Measurements from ENCODE around the gene LGALS1. TPM values are rescaled to one million over a fixed set of nuclear protein-coding genes. Genes with fewer than 3 reads are reported as not detected.
"Not testable (repeated sequence)": the region's sequence is repeated elsewhere in the genome, so short reads cannot be mapped to it uniquely, and the experiment has no call there.

The LGALS1 gene
- total RNA-seq, 2 experiments from 2014 or later = 522 to 663 TPM

GRCh38 chr22:37708580-37709444 is 33.4 kb downstream of the LGALS1 start:
- Mint-ChIP-seq H3K27me3 (no peaks in the 10 kb centered on the region), H3K27ac (no peak overlapping the region), H3K4me3 (no peak overlapping the region), H3K9me3 (ENCODE audit: low read depth) (no peaks in the 10 kb centered on the region), H3K4me1 (no peaks in the 10 kb centered on the region), H3K36me3 (ENCODE audit: low read depth) (peaks cover 5% of the 10 kb centered on the region)
- DNase-seq (no peak), ATAC-seq (no peak)
- intact Hi-C loops (cut with DNase I, micrococcal nuclease) = no loop called here
- POLR2A ChIA-PET = no interaction called here
- CTCF ChIA-PET = no interaction called here

DNA sequence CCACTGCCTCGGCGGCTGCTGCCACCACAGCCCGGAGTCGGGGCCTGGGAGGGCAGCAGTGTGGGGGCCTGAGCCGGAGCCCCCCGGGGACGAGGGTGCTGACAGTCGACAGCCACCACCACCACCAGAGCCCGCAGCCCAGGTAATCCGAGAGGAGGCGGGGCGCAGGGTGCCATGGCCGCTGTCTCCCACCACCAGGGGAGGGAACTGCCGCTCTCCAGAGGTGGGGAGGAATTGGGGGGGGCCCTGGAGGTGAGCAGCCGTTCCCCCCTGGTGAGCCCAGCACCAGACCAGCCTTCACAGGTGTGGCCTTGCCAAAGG is 34.0 kb downstream of the LGALS1 start:
- ATAC-seq (no peak), DNase-seq (no peak)
- H3K4me1 Mint-ChIP-seq = no peaks in the 10 kb centered on the region
- no peaks in the 10 kb centered on the region for H3K27me3 Mint-ChIP-seq
- peaks cover 4% of the 10 kb centered on the region for H3K36me3 Mint-ChIP-seq (ENCODE audit: low read depth)
- no peaks in the 10 kb centered on the region for H3K9me3 Mint-ChIP-seq (ENCODE audit: low read depth)
- H3K27ac Mint-ChIP-seq = no peak overlapping the region
- ChIA-PET POLR2A (interaction anchor here (0.6 kb wide), 1 partner anchor 706 kb away, joined by 3 read pairs; no protein-coding TSS in a partner anchor), CTCF (no interaction called here)
- H3K4me3 Mint-ChIP-seq = no peak overlapping the region
- intact Hi-C loops (cut with DNase I, micrococcal nuclease) = no loop called here

DNA sequence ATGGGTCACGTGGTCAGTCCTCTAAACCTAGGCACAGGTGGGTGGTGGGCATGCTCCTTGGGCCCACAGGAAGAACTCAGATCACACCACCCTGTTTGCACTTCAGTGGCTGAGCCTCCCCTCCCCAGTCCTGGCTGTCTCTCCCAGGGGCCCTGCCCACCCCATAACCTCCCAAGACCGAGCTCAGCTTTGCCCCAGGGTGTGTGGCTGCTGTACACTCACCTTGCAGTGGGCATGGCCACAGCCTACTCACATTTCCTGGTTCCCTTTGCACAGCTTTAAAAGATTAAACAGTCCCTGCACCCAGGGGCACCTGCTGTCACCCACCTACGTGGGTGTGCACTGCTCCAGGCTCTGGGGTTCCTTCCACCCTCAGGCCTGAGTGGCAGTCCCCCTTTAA is 35.2 kb downstream of the LGALS1 start:
- Mint-ChIP-seq H3K36me3 (ENCODE audit: low read depth) (peaks cover 2% of the 10 kb centered on the region), H3K27ac (no peak overlapping the region), H3K4me1 (no peaks in the 10 kb centered on the region), H3K9me3 (ENCODE audit: low read depth) (no peaks in the 10 kb centered on the region), H3K4me3 (no peak overlapping the region), H3K27me3 (no peaks in the 10 kb centered on the region)
- intact Hi-C loops (cut with DNase I, micrococcal nuclease) = no loop called here
- POLR2A ChIA-PET = no interaction called here
- CTCF ChIA-PET = interaction anchor here (2.2 kb wide), 1 partner anchor 67 kb away, joined by 5 read pairs; no protein-coding TSS in a partner anchor
- DNase-seq (no peak), ATAC-seq (no peak)

GRCh38 chr22:37711490-37711889 is 36.1 kb downstream of the LGALS1 start:
- intact Hi-C loops (cut with DNase I, micrococcal nuclease) = no loop called here
- ChIA-PET CTCF (interaction anchor here (2.2 kb wide), 1 partner anchor 68 kb away, joined by 5 read pairs; no protein-coding TSS in a partner anchor), POLR2A (no interaction called here)
- H3K27me3 Mint-ChIP-seq = no peaks in the 10 kb centered on the region
- H3K36me3 Mint-ChIP-seq (ENCODE audit: low read depth) = no peaks in the 10 kb centered on the region
- no peaks in the 10 kb centered on the region for H3K4me1 Mint-ChIP-seq
- no peak for ATAC-seq
- H3K9me3 Mint-ChIP-seq (ENCODE audit: low read depth) = no peaks in the 10 kb centered on the region
- H3K27ac Mint-ChIP-seq = no peak overlapping the region
- no peak for DNase-seq
- no peak overlapping the region for H3K4me3 Mint-ChIP-seq

- no peak for ATAC-seq
Measured at GRCh38 chr22:37713761-37714160, 38.3 kb downstream of the LGALS1 start.

DNA sequence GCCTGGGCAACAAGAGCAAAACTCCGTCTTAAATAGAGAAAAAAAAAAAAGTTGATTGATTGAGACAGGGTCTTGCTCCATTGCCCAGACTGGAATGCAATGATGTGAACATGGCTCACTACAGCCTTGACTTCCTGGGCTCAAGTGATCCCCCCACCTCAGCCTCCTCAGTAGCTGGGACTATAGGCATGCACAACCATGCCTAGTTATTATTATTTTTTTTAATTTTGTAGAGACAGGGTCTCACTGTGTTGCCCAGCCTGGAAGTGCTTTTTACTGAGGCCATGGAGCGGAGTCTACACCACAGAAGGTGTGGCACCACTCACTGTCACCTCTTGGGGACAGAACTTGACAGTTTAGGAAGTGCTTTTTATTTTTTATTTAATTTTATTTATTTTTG is 39.2 kb downstream of the LGALS1 start:
- Mint-ChIP-seq H3K27me3 (no peaks in the 10 kb centered on the region), H3K4me3 (no peak overlapping the region), H3K4me1 (peaks cover 2% of the 10 kb centered on the region), H3K9me3 (ENCODE audit: low read depth) (no peaks in the 10 kb centered on the region), H3K27ac (no peak overlapping the region), H3K36me3 (ENCODE audit: low read depth) (no peaks in the 10 kb centered on the region)
- CTCF ChIA-PET = interaction anchor here (1.6 kb wide), 1 partner anchor 19 kb away, joined by 5 read pairs; no protein-coding TSS in a partner anchor
- POLR2A ChIA-PET = interaction anchor here (0.7 kb wide), 1 partner anchor 61 kb away, joined by 9 read pairs; no protein-coding TSS in a partner anchor
- DNase-seq (no peak), ATAC-seq (no peak)
- intact Hi-C loops (cut with DNase I, micrococcal nuclease) = no loop called here

More at GRCh38 chr22:37713761-37714160, 38.3 kb downstream of the LGALS1 start:
- intact Hi-C loops (cut with DNase I, micrococcal nuclease) = no loop called here
- ChIA-PET CTCF (interaction anchor here (1.6 kb wide), 1 partner anchor 18 kb away, joined by 5 read pairs; no protein-coding TSS in a partner anchor), POLR2A (no interaction called here)
- Mint-ChIP-seq H3K4me1 (no peaks in the 10 kb centered on the region), H3K27ac (no peak overlapping the region), H3K4me3 (no peak overlapping the region), H3K9me3 (ENCODE audit: low read depth) (no peaks in the 10 kb centered on the region), H3K27me3 (no peaks in the 10 kb centered on the region), H3K36me3 (ENCODE audit: low read depth) (no peaks in the 10 kb centered on the region)
- no peak for DNase-seq

DNA sequence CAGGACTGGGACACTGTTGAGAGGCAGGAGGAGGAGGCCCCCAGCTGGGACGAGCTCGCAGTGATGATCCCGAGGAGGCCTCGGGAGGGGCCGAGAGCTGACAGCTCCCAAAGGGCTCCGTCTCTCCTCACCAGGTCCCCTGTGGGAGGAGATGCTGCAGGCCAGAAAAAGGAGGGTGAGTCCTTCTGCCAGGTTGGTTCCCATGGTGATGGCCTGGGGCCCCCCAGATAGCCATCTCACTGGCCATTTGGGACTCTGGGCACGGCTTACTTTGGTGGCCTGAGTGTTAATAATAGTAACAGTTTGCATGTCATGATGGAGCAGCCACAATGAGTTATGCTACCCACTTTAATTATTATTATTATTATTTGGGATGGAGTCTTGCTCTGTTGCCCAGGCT is 40.3 kb downstream of the LGALS1 start:
- POLR2A ChIA-PET = no interaction called here
- CTCF ChIA-PET = interaction anchor here (0.7 kb wide), 1 partner anchor 909 kb away, joined by 4 read pairs; no protein-coding TSS in a partner anchor

DNA sequence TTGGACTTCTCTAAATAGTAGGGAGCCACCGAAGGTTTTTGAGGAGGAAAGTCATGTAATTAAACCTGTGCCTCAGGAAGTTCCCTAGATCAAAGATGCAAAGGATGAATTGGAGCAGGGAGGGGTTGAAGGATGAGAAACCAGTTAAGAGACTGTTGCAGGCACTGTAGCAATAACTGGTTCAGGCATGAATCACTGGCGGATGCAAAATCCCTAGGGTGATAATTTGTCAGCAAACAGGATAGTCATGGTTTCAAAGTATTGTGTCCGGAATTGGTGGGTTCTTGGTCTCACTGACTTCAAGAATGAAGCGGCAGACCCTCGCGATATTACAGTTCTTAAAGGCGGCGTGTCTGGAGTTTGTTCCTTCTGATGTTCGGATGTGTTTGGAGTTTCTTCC is 41.3 kb downstream of the LGALS1 start:
- ATAC-seq = no peak
- peaks cover 4% of the 10 kb centered on the region for H3K4me1 Mint-ChIP-seq
- DNase-seq = no peak
- no peak overlapping the region for H3K27ac Mint-ChIP-seq
- CTCF ChIA-PET = no interaction called here
- no peaks in the 10 kb centered on the region for H3K36me3 Mint-ChIP-seq (ENCODE audit: low read depth)
- POLR2A ChIA-PET = interaction anchor here (0.6 kb wide), 1 partner anchor 227 kb away, joined by 5 read pairs; no protein-coding TSS in a partner anchor
- H3K4me3 Mint-ChIP-seq = no peak overlapping the region
- intact Hi-C loops (cut with DNase I, micrococcal nuclease) = no loop called here
- no peaks in the 10 kb centered on the region for H3K9me3 Mint-ChIP-seq (ENCODE audit: low read depth)
- H3K27me3 Mint-ChIP-seq = no peaks in the 10 kb centered on the region

More for the DNA sequence above, 40.3 kb downstream of the LGALS1 start:
- ATAC-seq (no peak), DNase-seq (no peak)
- no peaks in the 10 kb centered on the region for H3K9me3 Mint-ChIP-seq (ENCODE audit: low read depth)
- H3K27me3 Mint-ChIP-seq = no peaks in the 10 kb centered on the region
- no peak overlapping the region for H3K4me3 Mint-ChIP-seq
- H3K36me3 Mint-ChIP-seq (ENCODE audit: low read depth) = no peaks in the 10 kb centered on the region
- intact Hi-C loops (cut with DNase I, micrococcal nuclease) = no loop called here
- no peak overlapping the region for H3K27ac Mint-ChIP-seq
- H3K4me1 Mint-ChIP-seq = peaks cover 4% of the 10 kb centered on the region

DNA sequence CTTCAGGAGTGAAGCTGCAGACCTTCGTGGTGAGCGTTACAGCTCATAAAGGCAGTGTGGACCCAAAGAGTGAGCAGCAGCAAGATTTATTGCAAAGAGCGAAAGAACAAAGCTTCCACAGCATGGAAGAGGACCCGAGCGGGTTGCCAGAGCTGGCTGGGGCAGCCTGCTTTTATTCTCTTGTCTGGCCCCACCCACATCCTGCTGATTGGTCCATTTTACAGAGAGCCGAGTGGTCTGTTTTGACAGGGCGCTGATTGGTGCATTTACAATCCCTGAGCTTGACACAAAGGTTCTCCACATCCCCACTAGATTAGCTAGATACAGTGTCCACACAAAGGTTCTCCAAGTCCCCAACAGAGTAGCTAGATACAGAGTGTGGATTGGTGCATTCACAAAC is 41.8 kb downstream of the LGALS1 start:
- H3K9me3 Mint-ChIP-seq (ENCODE audit: low read depth); ATAC-seq; H3K27ac Mint-ChIP-seq; H3K27me3 Mint-ChIP-seq; CTCF ChIA-PET; H3K36me3 Mint-ChIP-seq (ENCODE audit: low read depth); H3K4me3 Mint-ChIP-seq; intact Hi-C loops (cut with DNase I, micrococcal nuclease); H3K4me1 Mint-ChIP-seq; DNase-seq: not testable (repeated sequence)
- POLR2A ChIA-PET = interaction anchor here (0.6 kb wide), 1 partner anchor 228 kb away, joined by 5 read pairs; no protein-coding TSS in a partner anchor

- CTCF ChIA-PET; H3K4me3 Mint-ChIP-seq; DNase-seq; H3K36me3 Mint-ChIP-seq (ENCODE audit: low read depth); H3K27me3 Mint-ChIP-seq; POLR2A ChIA-PET; H3K9me3 Mint-ChIP-seq (ENCODE audit: low read depth); H3K27ac Mint-ChIP-seq; H3K4me1 Mint-ChIP-seq; intact Hi-C loops (cut with DNase I, micrococcal nuclease); ATAC-seq: not testable (repeated sequence)
Measured at GRCh38 chr22:37717746-37718305, 42.4 kb downstream of the LGALS1 start.

DNA sequence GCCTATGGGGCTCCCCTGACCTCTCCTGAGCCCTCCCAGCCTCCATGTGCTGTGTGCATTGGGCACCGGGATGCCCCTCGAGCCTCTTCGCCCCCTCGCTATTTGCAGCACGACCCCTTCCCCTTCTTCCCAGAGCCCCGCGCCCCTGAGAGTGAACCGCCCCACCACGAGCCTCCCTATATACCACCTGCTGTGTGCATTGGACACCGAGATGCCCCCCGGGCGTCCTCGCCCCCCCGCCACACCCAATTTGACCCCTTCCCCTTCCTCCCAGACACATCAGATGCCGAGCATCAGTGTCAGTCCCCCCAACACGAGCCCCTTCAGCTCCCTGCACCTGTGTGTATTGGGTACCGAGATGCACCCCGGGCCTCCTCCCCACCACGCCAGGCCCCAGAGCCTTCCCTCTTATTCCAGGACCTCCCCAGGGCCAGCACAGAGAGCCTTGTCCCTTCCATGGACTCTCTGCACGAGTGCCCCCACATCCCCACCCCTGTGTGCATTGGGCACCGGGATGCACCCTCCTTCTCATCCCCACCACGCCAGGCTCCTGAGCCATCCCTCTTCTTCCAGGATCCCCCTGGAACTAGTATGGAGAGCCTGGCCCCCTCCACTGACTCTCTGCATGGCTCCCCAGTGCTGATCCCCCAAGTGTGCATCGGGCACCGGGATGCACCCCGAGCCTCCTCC is 50.3 kb downstream of the LGALS1 start:
- Mint-ChIP-seq H3K36me3 (ENCODE audit: low read depth) (peaks cover 3% of the 10 kb centered on the region), H3K27ac (no peak overlapping the region), H3K9me3 (ENCODE audit: low read depth) (no peaks in the 10 kb centered on the region), H3K4me1 (no peaks in the 10 kb centered on the region), H3K27me3 (no peaks in the 10 kb centered on the region), H3K4me3 (no peak overlapping the region)
- ChIA-PET POLR2A (no interaction called here), CTCF (no interaction called here)
- intact Hi-C loops (cut with DNase I, micrococcal nuclease) = no loop called here
- ATAC-seq = no peak
- no peak for DNase-seq
